Mucosa of descending colon (tissue), 3 donors: ENCODE results near the gene POLR2A. TPM values are rescaled to one million over a fixed set of nuclear protein-coding genes. Genes with fewer than 3 reads are reported as not detected.

Source experiments
- ATAC-seq: fragments of 200-7000 bp; cut with Tn5 transposase; one replicate; pipeline ENCODE4 v1.9.1; 2020; ENCODE audit warnings: mild to moderate bottlenecking, moderate library complexity
- DNase-seq, 3 donors: peaks; one replicate each; pipeline ENCODE4 v3.0.0-alpha.2; 2020
- H3K36me3 ChIP-seq: fragments of 200-600 bp; one replicate; pipeline ENCODE4 v1.8.0; 2021; ENCODE audit warnings: low read depth, mild to moderate bottlenecking
- H3K4me1 ChIP-seq: fragments of 200-600 bp; one replicate; pipeline ENCODE4 v1.8.0; 2021; ENCODE audit warnings: low read depth, mild to moderate bottlenecking
- H3K4me3 ChIP-seq: fragments of 200-600 bp; one replicate; pipeline ENCODE4 v1.8.0; 2021; ENCODE audit warnings: mild to moderate bottlenecking
- H3K9me3 ChIP-seq: fragments of 200-600 bp; one replicate; pipeline ENCODE4 v1.8.0; 2021; ENCODE audit warnings: mild to moderate bottlenecking
- intact Hi-C, 2 donors: fragments of 100-400 bp; cut with DNase I in 1 of 2; cut with micrococcal nuclease in 1 of 2; formaldehyde crosslinking; loops; one replicate each; pipeline versions ENCODE4 v1.11.0 to v1.11.1; 2022; cut with DNase I, micrococcal nuclease
- long read RNA-seq, 2 donors: library from polyadenylated mRNA; unstranded; transcript quantifications; one replicate each; pipeline ENCODE4 v2.0.0, GENCODE V29; 2019 to 2021
- total RNA-seq, 3 donors: library from RNA; stranded (reverse); fragmentation: NEBNext Ultra II Directional in 2 of 3; extraction: Animal tissue kit (Norgen Biotek cat#: 25700) in 2 of 3; gene quantifications; one replicate each; pipeline versions ENCODE4 v1.2.1 to v1.2.4, GENCODE V29; 2021 to 2023
- TF ChIP-seq, protein P1 (sequence below): fragments of 200-600 bp; IDR thresholded peaks from one replicate; pipeline ENCODE4 v1.8.0; 2022; ENCODE audit warnings: antibody characterized with exemption, mild to moderate bottlenecking
- donor health status: DM: no; HTN: no; CAD: no; lungs with moderate emphysema.
- donor health status: DM: no; HTN: no; CAD: no.
- donor health status: DM: no; HTN: yes; CAD: no.

Gene POLR2A
- 100 to 1,000 TPM; 101 to 124 (median 118) TPM for total RNA-seq
- long read RNA-seq, donor 1, partial matches to known transcripts = 10 of 15 reads
- long read RNA-seq, donor 1, other reads (novel, unspliced or antisense) = 5 of 15 reads
- long read RNA-seq, donor 2, partial matches to known transcripts = 0 of 1 reads
- long read RNA-seq, donor 2, other reads (novel, unspliced or antisense) = 1 of 1 reads

- ATAC-seq (peak; percentile 84), DNase-seq (peak; percentile 97 to 99 (median 98))
- Histone ChIP-seq H3K4me1 (peaks cover 39% of the 10 kb centered on the region), H3K36me3 (no peaks in the 10 kb centered on the region), H3K9me3 (no peaks in the 10 kb centered on the region), H3K4me3 (peak within 1 kb of the TSS; percentile 38)
- TF ChIP-seq, protein P1, sequence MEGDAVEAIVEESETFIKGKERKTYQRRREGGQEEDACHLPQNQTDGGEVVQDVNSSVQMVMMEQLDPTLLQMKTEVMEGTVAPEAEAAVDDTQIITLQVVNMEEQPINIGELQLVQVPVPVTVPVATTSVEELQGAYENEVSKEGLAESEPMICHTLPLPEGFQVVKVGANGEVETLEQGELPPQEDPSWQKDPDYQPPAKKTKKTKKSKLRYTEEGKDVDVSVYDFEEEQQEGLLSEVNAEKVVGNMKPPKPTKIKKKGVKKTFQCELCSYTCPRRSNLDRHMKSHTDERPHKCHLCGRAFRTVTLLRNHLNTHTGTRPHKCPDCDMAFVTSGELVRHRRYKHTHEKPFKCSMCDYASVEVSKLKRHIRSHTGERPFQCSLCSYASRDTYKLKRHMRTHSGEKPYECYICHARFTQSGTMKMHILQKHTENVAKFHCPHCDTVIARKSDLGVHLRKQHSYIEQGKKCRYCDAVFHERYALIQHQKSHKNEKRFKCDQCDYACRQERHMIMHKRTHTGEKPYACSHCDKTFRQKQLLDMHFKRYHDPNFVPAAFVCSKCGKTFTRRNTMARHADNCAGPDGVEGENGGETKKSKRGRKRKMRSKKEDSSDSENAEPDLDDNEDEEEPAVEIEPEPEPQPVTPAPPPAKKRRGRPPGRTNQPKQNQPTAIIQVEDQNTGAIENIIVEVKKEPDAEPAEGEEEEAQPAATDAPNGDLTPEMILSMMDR = no peak
- intact Hi-C loops = no loop called here
These were observed at the start of gene POLR2A for GRCh38 chr17:7484067-7484918. POLR2A (plus strand) TSS chr17:7484366.

DNA sequence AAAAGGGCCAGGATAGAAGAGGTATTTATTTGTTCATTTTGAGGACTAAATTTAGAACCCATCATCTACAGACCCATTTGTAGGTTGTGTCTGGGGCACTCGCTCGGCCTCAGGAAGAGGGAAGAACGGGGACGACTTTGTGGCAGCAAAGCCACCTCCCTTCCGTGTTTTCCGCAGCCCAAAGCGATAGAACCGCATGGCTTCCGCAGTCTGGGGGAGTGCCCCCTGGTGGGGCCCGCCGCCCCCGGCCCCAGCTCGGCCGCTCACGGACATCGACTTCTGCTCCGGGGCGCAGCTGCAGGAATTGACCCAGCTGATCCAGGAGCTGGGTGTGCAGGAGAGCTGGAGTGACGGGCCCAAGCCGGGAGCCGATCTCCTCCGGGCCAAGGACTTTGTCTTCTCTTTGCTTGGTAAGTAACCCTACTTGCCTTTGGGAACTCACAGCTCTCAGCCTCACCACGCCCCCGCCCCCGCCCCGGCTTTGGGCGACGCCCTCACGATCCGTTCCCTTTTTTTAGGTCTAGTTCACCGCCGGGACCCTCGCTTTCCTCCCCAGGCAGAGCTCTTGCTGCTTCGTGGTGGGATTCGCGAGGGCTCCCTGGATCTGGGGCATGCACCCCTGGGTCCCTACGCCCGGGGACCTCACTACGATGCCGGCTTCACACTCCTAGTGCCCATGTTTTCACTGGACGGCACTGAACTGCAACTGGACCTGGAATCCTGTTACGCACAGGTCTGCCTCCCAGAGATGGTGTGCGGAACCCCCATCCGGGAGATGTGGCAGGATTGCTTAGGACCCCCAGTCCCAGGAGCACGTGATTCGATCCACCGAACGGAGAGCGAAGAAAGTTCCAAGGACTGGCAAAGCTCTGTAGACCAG lies 48.2 kb upstream of the POLR2A start:
- Histone ChIP-seq H3K4me1 (peaks cover 26% of the 10 kb centered on the region), H3K9me3 (no peaks in the 10 kb centered on the region), H3K4me3 (peak overlapping the region; percentile 32), H3K36me3 (no peaks in the 10 kb centered on the region)
- peak; percentile 71 to 83 (median 78) for DNase-seq
- TF ChIP-seq, protein P1 = no peak
- peak; percentile 46 for ATAC-seq
- intact Hi-C loops = loop anchor here in 1 of 2 donors (2.0 kb wide), 1 partner anchor 125 kb away; the partner anchor contains the start of gene SENP3

- intact Hi-C loops = no loop called here
- TF ChIP-seq, protein P1 = peak; percentile 80
- Histone ChIP-seq H3K4me1 (peaks cover 26% of the 10 kb centered on the region), H3K4me3 (peak overlapping the region; percentile 3), H3K36me3 (no peaks in the 10 kb centered on the region), H3K9me3 (no peaks in the 10 kb centered on the region)
- peak; percentile 84 for ATAC-seq
- peak; percentile 87 to 91 (median 90) for DNase-seq
These were observed 47.4 kb upstream of the POLR2A start for GRCh38 chr17:7436556-7437368.

GRCh38 chr17:7437369-7437863 lies 46.8 kb upstream of the POLR2A start:
- DNase-seq (no peak), ATAC-seq (no peak)
- Histone ChIP-seq H3K9me3 (no peaks in the 10 kb centered on the region), H3K4me1 (peaks cover 26% of the 10 kb centered on the region), H3K36me3 (no peaks in the 10 kb centered on the region), H3K4me3 (no peak overlapping the region)
- intact Hi-C loops = no loop called here
- TF ChIP-seq, protein P1 = no peak
